GM12864 (cell line): Measurements from ENCODE around the gene FOXD3.

Experiments
- DNase-seq: peaks from one replicate; pipeline ENCODE4 v3.0.0-alpha.2; 2011; ENCODE audit warnings: low read depth
- H3K4me3 ChIP-seq: 2 replicates; pipeline ENCODE4 v1.5.1; 2011; ENCODE audit warnings: mild to moderate bottlenecking, low read depth, low read length, control low read depth
- TF ChIP-seq, protein P1 (sequence below): IDR thresholded peaks from 2 replicates; pipeline ENCODE4 v1.5.1; 2011; ENCODE audit warnings: low read depth, mild to moderate bottlenecking, moderate library complexity, low read length, control low read depth, inconsistent platforms; ENCODE audit errors: missing control alignments

Gene FOXD3

DNA sequence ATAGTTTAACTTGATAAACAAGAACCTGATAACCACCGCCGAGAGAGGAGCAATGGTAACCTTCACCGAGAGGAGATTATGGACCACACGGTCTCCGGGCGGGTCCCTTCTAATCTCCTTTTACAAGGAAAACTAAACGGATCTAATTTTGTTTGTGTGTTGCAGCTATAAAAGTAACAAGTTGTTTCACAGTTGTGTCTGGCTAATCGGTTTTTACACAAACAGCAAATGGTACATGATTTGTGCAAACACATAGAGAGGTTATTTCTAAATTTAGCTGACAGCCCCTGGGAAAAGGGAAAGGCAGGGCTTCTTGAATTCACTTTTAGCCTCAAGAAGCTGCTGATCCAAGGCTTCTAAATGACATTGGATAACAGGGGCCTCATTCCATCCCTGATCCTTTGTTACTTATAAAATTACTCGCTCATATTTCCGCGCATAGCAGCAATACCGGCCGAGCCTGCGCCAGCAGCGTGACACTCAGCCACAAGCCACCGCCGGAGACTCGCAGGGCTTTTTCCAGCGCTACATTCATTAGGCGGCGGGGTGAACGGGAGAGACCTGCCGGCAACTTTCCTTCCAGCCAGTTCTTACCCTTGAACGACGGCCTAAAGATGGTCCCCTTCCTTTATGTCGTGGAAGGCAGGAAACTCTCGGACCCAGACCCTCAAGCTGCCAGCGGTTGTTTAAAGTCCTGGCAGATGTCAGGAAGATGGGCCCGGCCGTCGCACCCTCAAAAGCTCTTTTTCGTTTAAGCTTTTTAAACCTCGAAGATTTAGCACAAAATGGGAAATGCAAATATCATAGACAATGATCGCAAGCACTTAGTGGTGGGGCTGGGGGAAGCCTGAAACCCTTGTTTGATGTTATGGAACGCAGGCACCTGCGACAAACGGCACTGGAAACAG lies 4.4 kb downstream of the FOXD3 start:
- no peak for DNase-seq

DNA sequence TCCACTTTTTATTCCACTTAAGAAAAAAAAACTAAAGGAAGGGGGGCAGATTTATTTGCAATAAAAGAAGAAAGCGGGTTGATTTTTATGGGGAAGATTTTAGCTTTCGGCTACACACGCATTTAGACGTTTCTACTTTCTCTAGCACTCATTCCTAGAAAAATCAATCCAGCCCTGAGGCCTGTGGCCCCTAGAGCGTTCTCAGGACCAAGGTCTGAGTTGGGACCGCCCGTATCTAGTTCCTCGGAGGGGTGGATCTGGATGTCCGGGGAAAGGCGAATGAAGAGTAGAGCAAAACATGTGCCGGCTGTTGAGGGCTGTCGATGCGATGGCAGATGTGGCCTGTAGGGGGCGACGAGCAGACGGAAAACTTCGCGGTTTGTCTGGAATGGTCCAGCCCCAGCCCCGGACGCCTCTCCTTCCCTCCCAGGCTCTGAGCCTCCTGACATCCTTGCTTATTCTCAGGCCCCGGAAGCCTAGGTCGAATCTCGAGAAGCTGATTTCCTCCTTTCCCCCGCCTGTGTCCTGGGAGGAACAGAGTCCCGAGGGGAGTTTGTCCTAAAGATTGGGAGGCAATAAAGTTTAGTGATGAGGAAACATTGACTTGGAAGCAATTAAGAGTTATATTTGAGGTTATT lies 5.2 kb downstream of the FOXD3 start:
- no peak overlapping the region for H3K4me3 ChIP-seq
- DNase-seq: no peak
- TF ChIP-seq, protein P1, sequence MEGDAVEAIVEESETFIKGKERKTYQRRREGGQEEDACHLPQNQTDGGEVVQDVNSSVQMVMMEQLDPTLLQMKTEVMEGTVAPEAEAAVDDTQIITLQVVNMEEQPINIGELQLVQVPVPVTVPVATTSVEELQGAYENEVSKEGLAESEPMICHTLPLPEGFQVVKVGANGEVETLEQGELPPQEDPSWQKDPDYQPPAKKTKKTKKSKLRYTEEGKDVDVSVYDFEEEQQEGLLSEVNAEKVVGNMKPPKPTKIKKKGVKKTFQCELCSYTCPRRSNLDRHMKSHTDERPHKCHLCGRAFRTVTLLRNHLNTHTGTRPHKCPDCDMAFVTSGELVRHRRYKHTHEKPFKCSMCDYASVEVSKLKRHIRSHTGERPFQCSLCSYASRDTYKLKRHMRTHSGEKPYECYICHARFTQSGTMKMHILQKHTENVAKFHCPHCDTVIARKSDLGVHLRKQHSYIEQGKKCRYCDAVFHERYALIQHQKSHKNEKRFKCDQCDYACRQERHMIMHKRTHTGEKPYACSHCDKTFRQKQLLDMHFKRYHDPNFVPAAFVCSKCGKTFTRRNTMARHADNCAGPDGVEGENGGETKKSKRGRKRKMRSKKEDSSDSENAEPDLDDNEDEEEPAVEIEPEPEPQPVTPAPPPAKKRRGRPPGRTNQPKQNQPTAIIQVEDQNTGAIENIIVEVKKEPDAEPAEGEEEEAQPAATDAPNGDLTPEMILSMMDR: peak; percentile 94

More for the DNA sequence above, 4.4 kb downstream of the FOXD3 start:
- TF ChIP-seq, protein P1: no peak
- H3K4me3 ChIP-seq: no peak overlapping the region

DNA sequence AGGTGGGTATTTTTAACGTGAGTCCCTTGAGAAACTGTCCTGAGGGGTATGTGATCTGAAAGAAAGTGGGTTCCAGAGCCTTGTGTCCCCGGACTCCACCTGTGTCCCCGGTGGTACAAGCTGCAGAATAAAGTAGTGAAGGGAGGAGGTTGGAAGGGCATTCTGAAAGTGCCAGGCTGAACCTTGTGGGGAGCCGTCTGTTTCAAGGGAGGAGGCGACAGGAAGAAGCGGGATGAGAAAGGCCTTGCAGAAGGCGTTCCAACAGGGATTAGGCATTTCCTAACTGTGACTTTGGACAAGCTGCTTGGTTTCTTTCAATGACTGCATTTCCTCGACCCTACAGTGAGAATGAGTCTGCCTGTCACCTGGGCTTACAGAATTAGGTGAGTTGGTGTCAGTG lies 5.8 kb downstream of the FOXD3 start:
- H3K4me3 ChIP-seq: no peak overlapping the region
- TF ChIP-seq, protein P1: no peak
- no peak for DNase-seq

DNA sequence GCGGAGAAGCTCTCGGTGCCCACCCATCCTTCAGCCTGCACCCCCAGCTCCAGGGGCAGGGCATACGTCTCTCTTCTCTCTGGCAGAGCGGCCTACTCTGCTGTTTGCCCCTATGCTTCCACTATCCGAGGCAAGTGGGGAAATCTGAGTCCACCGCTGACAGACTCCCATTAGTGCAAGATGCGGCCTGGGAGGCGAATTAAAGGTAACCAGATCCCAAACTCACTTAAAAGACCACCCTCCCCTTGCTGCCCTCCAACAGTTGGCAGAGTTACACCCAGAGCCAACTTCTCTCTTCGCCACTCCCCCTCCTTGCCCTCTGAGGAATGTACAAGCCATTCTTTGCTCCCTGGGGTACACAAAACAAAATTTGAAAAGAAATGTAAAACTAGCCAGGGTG lies 6.4 kb downstream of the FOXD3 start:
- TF ChIP-seq, protein P1: no peak
- no peak overlapping the region for H3K4me3 ChIP-seq
- DNase-seq: no peak

DNA sequence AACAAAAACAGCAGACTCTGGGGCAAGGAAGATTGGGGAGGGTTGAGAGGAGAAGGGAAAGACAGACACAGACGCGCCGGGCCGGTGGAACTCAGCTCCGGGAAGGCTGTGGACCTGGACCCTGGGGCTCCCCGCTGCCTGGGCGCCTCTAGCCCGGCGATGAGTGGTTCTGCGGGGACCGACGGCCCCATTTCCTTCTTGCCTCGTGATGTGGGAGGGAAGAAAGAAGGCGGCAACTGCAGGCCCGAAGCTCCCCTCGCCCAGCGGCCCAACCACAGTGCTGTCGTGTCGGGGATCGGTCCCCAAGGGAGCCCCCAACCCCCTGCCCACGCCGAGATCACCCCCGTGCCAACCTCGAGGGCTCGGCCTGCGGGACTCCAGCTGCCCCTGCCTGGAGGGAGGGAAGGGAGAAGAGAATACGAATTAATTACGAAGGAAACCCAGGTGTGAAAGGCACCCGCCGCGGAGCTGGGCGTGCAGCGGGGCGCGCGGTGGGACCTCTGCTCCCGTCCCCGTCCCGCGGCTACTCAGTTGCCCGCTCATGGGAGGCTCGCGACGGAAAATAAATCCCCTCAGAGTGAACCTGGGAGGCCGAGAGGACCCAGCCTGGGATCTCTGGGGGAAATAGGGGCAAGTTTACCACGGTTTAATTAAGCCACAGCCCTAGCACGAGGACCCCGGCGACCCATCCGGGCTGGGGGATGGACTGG lies 7.4 kb downstream of the FOXD3 start:
- TF ChIP-seq, protein P1: no peak
- H3K4me3 ChIP-seq: no peak overlapping the region
- DNase-seq: no peak

DNA sequence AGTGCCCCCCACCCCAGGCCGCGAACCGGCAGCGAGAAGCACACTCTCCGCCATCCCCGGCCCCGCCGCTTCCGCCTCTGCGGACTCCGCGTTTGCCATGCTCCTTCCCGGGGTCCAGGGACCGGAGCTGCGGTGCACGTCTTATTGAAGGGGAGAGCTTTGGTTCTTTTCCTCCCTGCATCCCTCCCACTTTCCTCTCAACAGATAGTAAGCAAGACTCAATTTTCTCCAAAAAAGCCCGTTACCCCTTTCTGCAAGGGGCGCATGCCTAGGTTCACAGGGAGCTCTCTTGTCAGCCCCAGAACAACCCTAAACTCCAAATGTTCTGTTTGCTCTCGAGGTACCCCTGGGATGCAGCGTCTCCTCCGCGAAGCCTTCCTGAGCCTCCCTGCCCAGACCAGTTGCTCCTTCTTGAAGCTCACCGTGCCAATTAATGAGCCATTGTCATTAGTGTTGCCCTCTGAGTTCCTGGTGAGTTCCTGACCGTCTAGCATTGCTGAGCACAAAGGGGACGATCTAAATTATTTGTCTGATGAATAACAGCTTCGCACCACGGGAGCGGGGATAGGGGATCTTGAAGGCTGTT lies 8.1 kb downstream of the FOXD3 start:
- H3K4me3 ChIP-seq: no peak overlapping the region
- DNase-seq: no peak

More for the DNA sequence above, 8.1 kb downstream of the FOXD3 start:
- TF ChIP-seq, protein P1: no peak
